ENCODE measurements around the gene SRMS. TPM values are rescaled to one million over a fixed set of nuclear protein-coding genes. Genes with fewer than 3 reads are reported as not detected.
A peak's percentile ranks its signal among the peaks of the same experiment; 100 is the strongest.

The SRMS gene
- total and polyA plus RNA-seq, 5 donors: not detected

- 20% methylated on average over 26 of the region's 26 CpGs for WGBS
- peak; percentile 52 to 84 (median 80) for DNase-seq
- no peak overlapping the region for H3K4me3 ChIP-seq (ENCODE audit: low read length)
- peak; percentile 27 to 29 for ATAC-seq
- H3K9me3 ChIP-seq (ENCODE audit: control insufficient read depth, low read length): peaks cover 8% of the 10 kb centered on the region
- H3K27me3 ChIP-seq (ENCODE audit: control insufficient read depth, insufficient read depth): no peaks in the 10 kb centered on the region
- intact Hi-C loops (cut with DNase I): no loop called here
- peak overlapping the region; percentile 44 for H3K27ac ChIP-seq (ENCODE audit: low read length)
- peaks cover 3% of the 10 kb centered on the region for H3K4me1 ChIP-seq (ENCODE audit: control insufficient read depth, insufficient read depth, low read length)
Observed at GRCh38 chr20:63501818-63502670, 45.5 kb downstream of the SRMS start.

- H3K4me3 ChIP-seq (ENCODE audit: low read length): no peak overlapping the region
- H3K27ac ChIP-seq (ENCODE audit: low read length): peak overlapping the region; percentile 66
- DNase-seq (peak in 2 of 3 donors; percentile 30 to 41), ATAC-seq (no peak)
- peaks cover 3% of the 10 kb centered on the region for H3K4me1 ChIP-seq (ENCODE audit: control insufficient read depth, insufficient read depth, low read length)
- H3K27me3 ChIP-seq (ENCODE audit: control insufficient read depth, insufficient read depth): no peaks in the 10 kb centered on the region
- intact Hi-C loops (cut with DNase I): no loop called here
- 77% methylated on average over 27 of the region's 27 CpGs for whole genome bisulfite sequencing
- peaks cover 8% of the 10 kb centered on the region for H3K9me3 ChIP-seq (ENCODE audit: control insufficient read depth, low read length)
Observed at GRCh38 chr20:63500902-63501817, 46.4 kb downstream of the SRMS start.

- peaks cover 2% of the 10 kb centered on the region for H3K9me3 ChIP-seq (ENCODE audit: control insufficient read depth, low read length)
- DNase-seq (peak in 1 of 3 donors; percentile 51), ATAC-seq (no peak)
- intact Hi-C loops (cut with DNase I): no loop called here
- H3K27ac ChIP-seq (ENCODE audit: low read length): peak overlapping the region; percentile 66
- H3K4me1 ChIP-seq (ENCODE audit: control insufficient read depth, insufficient read depth, low read length): peaks cover 3% of the 10 kb centered on the region
- WGBS: 60% methylated on average over 24 of the region's 24 CpGs
- H3K27me3 ChIP-seq (ENCODE audit: control insufficient read depth, insufficient read depth): no peaks in the 10 kb centered on the region
- no peak overlapping the region for H3K4me3 ChIP-seq (ENCODE audit: low read length)
Observed at GRCh38 chr20:63500151-63500901, 47.2 kb downstream of the SRMS start.

GRCh38 chr20:63499338-63499969 is 48.1 kb downstream of the SRMS start:
- ATAC-seq: no peak
- Histone ChIP-seq H3K27me3 (ENCODE audit: control insufficient read depth, insufficient read depth) (no peaks in the 10 kb centered on the region), H3K4me3 (ENCODE audit: low read length) (peak overlapping the region; percentile 71), H3K4me1 (ENCODE audit: control insufficient read depth, insufficient read depth, low read length) (peaks cover 3% of the 10 kb centered on the region), H3K27ac (ENCODE audit: low read length) (peak overlapping the region; percentile 42), H3K9me3 (ENCODE audit: control insufficient read depth, low read length) (no peaks in the 10 kb centered on the region)
- 9% methylated on average over 48 of the region's 48 CpGs for WGBS
- peak in 2 of 3 donors; percentile 62 for DNase-seq
- intact Hi-C loops (cut with DNase I): no loop called here

GRCh38 chr20:63498960-63499337 is 48.6 kb downstream of the SRMS start, which contains the start of gene EEF1A2:
TSS of gene EEF1A2 (minus strand) at chr20:63499083. CDS start at chr20:63497763, 1,320 bp downstream.
- no peaks in the 10 kb centered on the region for H3K9me3 ChIP-seq (ENCODE audit: control insufficient read depth, low read length)
- H3K27me3 ChIP-seq (ENCODE audit: control insufficient read depth, insufficient read depth): no peaks in the 10 kb centered on the region
- peaks cover 3% of the 10 kb centered on the region for H3K4me1 ChIP-seq (ENCODE audit: control insufficient read depth, insufficient read depth, low read length)
- peak within 1 kb of the TSS; percentile 53 for H3K27ac ChIP-seq (ENCODE audit: low read length)
- peak within 1 kb of the TSS; percentile 71 for H3K4me3 ChIP-seq (ENCODE audit: low read length)
- peak in 1 of 2 donors; percentile 1 for ATAC-seq
- intact Hi-C loops (cut with DNase I): no loop called here
- peak; percentile 58 to 89 (median 85) for DNase-seq
- under 1% methylated on average over 57 of the region's 58 CpGs for WGBS

GRCh38 chr20:63497946-63498935 is 49.3 kb downstream of the SRMS start:
- Histone ChIP-seq H3K27ac (ENCODE audit: low read length) (peak overlapping the region; percentile 53), H3K4me1 (ENCODE audit: control insufficient read depth, insufficient read depth, low read length) (peaks cover 3% of the 10 kb centered on the region), H3K4me3 (ENCODE audit: low read length) (peak overlapping the region; percentile 71), H3K27me3 (ENCODE audit: control insufficient read depth, insufficient read depth) (no peaks in the 10 kb centered on the region), H3K9me3 (ENCODE audit: control insufficient read depth, low read length) (no peaks in the 10 kb centered on the region)
- WGBS: 5% methylated on average over 60 of the region's 60 CpGs
- intact Hi-C loops (cut with DNase I): no loop called here
- DNase-seq (peak; percentile 63 to 84 (median 72)), ATAC-seq (peak; percentile 30 to 56)

DNA sequence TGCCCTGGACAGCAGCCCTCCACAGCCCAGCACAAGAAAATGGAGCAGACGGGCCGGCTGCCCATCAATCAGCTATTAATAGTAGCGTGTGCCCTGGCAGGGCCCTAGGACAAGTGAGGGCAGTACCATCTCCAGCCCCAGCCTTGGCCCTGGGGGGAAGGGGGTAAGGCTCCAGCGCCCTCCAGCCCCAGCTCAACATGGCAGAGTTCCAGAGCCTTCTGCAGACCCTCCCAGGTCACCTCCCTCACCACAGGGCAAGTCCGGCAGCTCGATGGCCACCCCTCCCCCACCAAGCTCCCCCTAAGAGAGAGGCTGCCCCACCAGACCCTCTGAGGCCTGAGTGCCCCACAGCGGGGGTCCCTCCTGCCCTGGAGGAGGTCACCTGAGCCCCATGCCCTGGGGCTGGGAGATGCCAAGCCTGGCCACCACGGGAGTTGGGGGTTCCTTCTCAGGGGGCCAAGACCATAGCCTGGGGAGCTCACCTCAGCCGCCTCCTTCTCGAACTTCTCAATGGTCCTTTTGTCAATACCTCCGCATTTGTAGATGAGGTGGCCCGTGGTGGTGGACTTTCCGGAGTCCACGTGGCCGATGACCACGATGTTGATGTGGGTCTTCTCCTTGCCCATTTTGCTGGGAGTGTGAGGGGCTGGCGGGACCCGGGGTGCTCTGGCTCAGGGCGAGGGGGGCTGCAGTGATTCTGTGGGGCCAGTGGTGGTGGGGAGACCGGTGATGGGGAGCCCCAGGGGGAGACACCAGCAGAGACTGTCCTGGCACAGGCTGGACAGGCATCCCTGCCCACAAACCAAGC is 50.2 kb downstream of the SRMS start:
- peaks cover 3% of the 10 kb centered on the region for H3K4me1 ChIP-seq (ENCODE audit: control insufficient read depth, insufficient read depth, low read length)
- peak overlapping the region; percentile 71 for H3K4me3 ChIP-seq (ENCODE audit: low read length)
- H3K27me3 ChIP-seq (ENCODE audit: control insufficient read depth, insufficient read depth): no peaks in the 10 kb centered on the region
- 65% methylated on average over 20 of the region's 20 CpGs for WGBS
- peak in 2 of 3 donors; percentile 68 to 82 for DNase-seq
- intact Hi-C loops (cut with DNase I): no loop called here
- no peaks in the 10 kb centered on the region for H3K9me3 ChIP-seq (ENCODE audit: control insufficient read depth, low read length)
- peak; percentile 29 to 38 for ATAC-seq
- H3K27ac ChIP-seq (ENCODE audit: low read length): peak overlapping the region; percentile 53

- WGBS: 59% methylated on average over 16 of the region's 16 CpGs
- Histone ChIP-seq H3K4me3 (ENCODE audit: low read length) (peak overlapping the region; percentile 71), H3K27ac (ENCODE audit: low read length) (peak overlapping the region; percentile 15), H3K9me3 (ENCODE audit: control insufficient read depth, low read length) (no peaks in the 10 kb centered on the region), H3K27me3 (ENCODE audit: control insufficient read depth, insufficient read depth) (no peaks in the 10 kb centered on the region), H3K4me1 (ENCODE audit: control insufficient read depth, insufficient read depth, low read length) (peaks cover 3% of the 10 kb centered on the region)
- DNase-seq: peak; percentile 14 to 66 (median 34)
- intact Hi-C loops (cut with DNase I): no loop called here
- peak; percentile 1 for ATAC-seq
Observed at GRCh38 chr20:63496596-63497120, 50.9 kb downstream of the SRMS start.
